HG03442 (cell line): ENCODE measurements around the gene RGPD3.
"Not testable (repeated sequence)": the region's sequence is repeated elsewhere in the genome, so short reads cannot be mapped to it uniquely, and the experiment has no call there.

Experiments used
- ATAC-seq: cut with Tn5 transposase; IDR thresholded peaks from one replicate; pipeline ENCODE4 v1.9.1; 2021; ENCODE audit warnings: mild to moderate bottlenecking, moderate library complexity; ENCODE audit not compliant: unreplicated experiment

The RGPD3 gene

GRCh38 chr2:106486551-106487385 is 18.6 kb upstream of the RGPD3 start, which contains the start of gene CD8B2:
Gene CD8B2, plus strand, starts transcription at chr2:106487364. Its CDS starts 63 bp downstream, at chr2:106487427.
- not testable (repeated sequence) for ATAC-seq

GRCh38 chr2:106479563-106479962 is 11.3 kb upstream of the RGPD3 start:
- not testable (repeated sequence) for ATAC-seq

- ATAC-seq: not testable (repeated sequence)
These were observed 9.4 kb upstream of the RGPD3 start for GRCh38 chr2:106477647-106478046.

- not testable (repeated sequence) for ATAC-seq
These were observed 2.4 kb upstream of the RGPD3 start for GRCh38 chr2:106470658-106471057.

GRCh38 chr2:106467516-106467915 is 697 bp downstream of the RGPD3 start:
- not testable (repeated sequence) for ATAC-seq

GRCh38 chr2:106461882-106462281 is 6.3 kb downstream of the RGPD3 start:
- ATAC-seq: not testable (repeated sequence)

GRCh38 chr2:106390680-106391079 is 77.5 kb downstream of the RGPD3 start:
- ATAC-seq: not testable (repeated sequence)

- not testable (repeated sequence) for ATAC-seq
These were observed 79.3 kb downstream of the RGPD3 start for GRCh38 chr2:106388814-106389410.

GRCh38 chr2:106384548-106384947 is 83.7 kb downstream of the RGPD3 start:
- not testable (repeated sequence) for ATAC-seq

GRCh38 chr2:106381867-106382266 is 86.3 kb downstream of the RGPD3 start:
- ATAC-seq: not testable (repeated sequence)

- ATAC-seq: not testable (repeated sequence)
These were observed 88.6 kb downstream of the RGPD3 start for GRCh38 chr2:106379567-106379966.

GRCh38 chr2:106369182-106369581 is 99.0 kb downstream of the RGPD3 start:
- not testable (repeated sequence) for ATAC-seq

GRCh38 chr2:106366204-106366885 is 101.9 kb downstream of the RGPD3 start:
- ATAC-seq: no peak

GRCh38 chr2:106363791-106364190 is 104.4 kb downstream of the RGPD3 start:
- no peak for ATAC-seq

GRCh38 chr2:106362789-106363188 is 105.4 kb downstream of the RGPD3 start:
- no peak for ATAC-seq

GRCh38 chr2:106359512-106359911 is 108.7 kb downstream of the RGPD3 start:
- no peak for ATAC-seq

GRCh38 chr2:106358521-106358920 is 109.7 kb downstream of the RGPD3 start:
- no peak for ATAC-seq

- peak; percentile 95 for ATAC-seq
These were observed 110.1 kb downstream of the RGPD3 start for GRCh38 chr2:106358081-106358480.

- ATAC-seq: peak; percentile 51
These were observed 111.9 kb downstream of the RGPD3 start for GRCh38 chr2:106356291-106356690.

- no peak for ATAC-seq
These were observed 114.5 kb downstream of the RGPD3 start for GRCh38 chr2:106353676-106354075.

GRCh38 chr2:106350980-106351379 is 117.2 kb downstream of the RGPD3 start:
- ATAC-seq: no peak
